Measurements from ENCODE around the gene CYFIP2. TPM values are rescaled to one million over a fixed set of nuclear protein-coding genes. Genes with fewer than 3 reads are reported as not detected.

CYFIP2 gene
- total and polyA plus RNA-seq, 2 of the 8 experiments (the other 6 are each of a cell fraction or from before 2014, with no cell fraction given), result 45.1 to 80.6 TPM

DNA sequence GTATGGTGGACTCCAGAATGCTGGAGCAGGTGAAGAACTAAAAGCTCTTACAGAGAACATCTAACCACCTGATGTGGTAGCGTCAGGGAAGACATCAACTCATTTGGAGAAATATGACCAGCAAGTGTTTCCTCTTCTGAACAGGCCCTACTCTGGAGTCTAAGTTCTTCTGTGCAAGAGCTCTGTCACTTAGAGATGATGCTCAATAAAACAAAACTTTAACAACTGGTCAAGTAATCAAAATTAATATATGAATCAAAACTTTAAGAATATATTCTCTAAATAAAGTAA lies 85.8 kb downstream of the CYFIP2 start:
- H4K8ac ChIP-seq (ENCODE audit: extremely low read depth, insufficient read depth, low read length), result no peak overlapping the region
- H2AK5ac ChIP-seq (ENCODE audit: low read depth, low read length), result no peak overlapping the region
- no peaks in the 10 kb centered on the region for H3K79me1 ChIP-seq (ENCODE audit: low read depth, low read length)
- H3K4me2 ChIP-seq (ENCODE audit: insufficient read depth in 1 of 2, low read depth in 2 of 2, low read length in 2 of 2), result no peak overlapping the region
- H3K9me3 ChIP-seq (ENCODE audit: insufficient read depth in 2 of 2, low read depth in 1 of 2, low read length in 1 of 2), result no peaks in the 10 kb centered on the region
- WGBS, 2 experiments (ENCODE audit: extremely low coverage in 1 of 2, insufficient coverage in 1 of 2, insufficient read length in 1 of 2, insufficient replicate concordance in 2 of 2, low coverage in 1 of 2, low lambda C conversion rate in 2 of 2, missing lambda C conversion rate in 1 of 2), result 95% methylated on average over 1 of the region's 1 CpG; no CpG with 5 or more reads in 1 of the 2 experiments
- H4K5ac ChIP-seq (ENCODE audit: insufficient read length, low read depth, low read length), result no peak overlapping the region
- H3K36me3 ChIP-seq (ENCODE audit: control insufficient read depth in 2 of 4, insufficient read depth in 4 of 4, low read length in 3 of 4), result no peaks in the 10 kb centered on the region; a peak in 1 of 8 replicates
- H2AFZ ChIP-seq (ENCODE audit: low read length), result no peak overlapping the region
- H2BK12ac ChIP-seq (ENCODE audit: low read depth, low read length), result no peak overlapping the region
- no peak overlapping the region for H2BK20ac ChIP-seq (ENCODE audit: low read length)
- no peak overlapping the region for H3K18ac ChIP-seq (ENCODE audit: extremely low read depth, low read length)
- H3K56ac ChIP-seq (replicated peaks; ENCODE audit: insufficient read length, low read depth, low read length), result no peak overlapping the region
- no peak overlapping the region for H2BK120ac ChIP-seq (replicated peaks; ENCODE audit: low read depth, low read length)
- H3K27ac ChIP-seq (ENCODE audit: low read depth, low read length), result no peak overlapping the region
- FAIRE-seq (no peak), DNase-seq (ENCODE audit: low read depth in 1 of 2, low spot score in 2 of 2) (no peak)
- POLR2A ChIA-PET (ENCODE audit: partially characterized antibody), result no interaction called here
- H4K20me1 ChIP-seq (replicated peaks in 1 of 2; ENCODE audit: control insufficient read depth in 1 of 2, insufficient read depth in 2 of 2, low read length in 2 of 2), result peaks cover 0 to 2% of the 10 kb centered on the region in 2 experiments
- no peaks in the 10 kb centered on the region for H3K4me1 ChIP-seq (replicated peaks in 1 of 4; ENCODE audit: control insufficient read depth in 3 of 4, insufficient read depth in 4 of 4, low read length in 3 of 4)
- no peaks in the 10 kb centered on the region for H3K23me2 ChIP-seq (ENCODE audit: low read depth, low read length)
- no peak overlapping the region for H2BK15ac ChIP-seq (ENCODE audit: low read length)
- H3K9ac ChIP-seq (replicated peaks in 1 of 4; ENCODE audit: extremely low read depth in 1 of 4, low read depth in 3 of 4, low read length in 3 of 4), result no peak overlapping the region
- no peak overlapping the region for H3K4me3 ChIP-seq (ENCODE audit: extremely low read depth in 1 of 4, insufficient read depth in 2 of 4, low read depth in 3 of 4, low read length in 4 of 4)
- H3K23ac ChIP-seq (ENCODE audit: insufficient read length), result no peak overlapping the region
- CTCF ChIA-PET (ENCODE audit: partially characterized antibody), result interaction anchor here (1.2 to 15.5 kb wide), 4 partner anchors 10 to 125 kb away, joined by 3 to 282 read pairs (median 22); a partner anchor contains a TSS
- H4K91ac ChIP-seq (replicated peaks; ENCODE audit: insufficient read length, low read length), result no peak overlapping the region
- no peaks in the 10 kb centered on the region for H3K27me3 ChIP-seq (replicated peaks in 1 of 4; ENCODE audit: control insufficient read depth in 3 of 4, extremely low read depth in 1 of 4, insufficient read depth in 3 of 4, low read length in 3 of 4)
- H2BK5ac ChIP-seq (ENCODE audit: low read depth, low read length), result no peak overlapping the region
- no peak overlapping the region for H3K4ac ChIP-seq (replicated peaks; ENCODE audit: insufficient read length, low read depth, low read length)
- H3K79me2 ChIP-seq (ENCODE audit: control insufficient read depth in 1 of 2, insufficient read depth in 2 of 2, low read length in 2 of 2), result no peaks in the 10 kb centered on the region
- no peak overlapping the region for H3K14ac ChIP-seq (ENCODE audit: insufficient read length)
- TF ChIP-seq TAF1 (IDR thresholded peaks at IDR 0.05; ENCODE audit: low read depth, low read length) (no peak), GTF2F1 (IDR thresholded peaks at IDR 0.05; ENCODE audit: borderline replicate concordance, low read depth, low read length) (no peak), BCL11A (IDR thresholded peaks at IDR 0.05; ENCODE audit: low read depth in 2 of 2, low read length in 2 of 2) (no peak), TCF12 (IDR thresholded peaks at IDR 0.05; ENCODE audit: low read depth, low read length) (no peak)

All from H1 (cell line).